ENCODE data around the gene MNAT1. TPM values are rescaled to one million over a fixed set of nuclear protein-coding genes. Genes with fewer than 3 reads are reported as not detected.
A peak's percentile ranks its signal among the peaks of the same experiment; 100 is the strongest.

MNAT1 gene
- total and polyA plus RNA-seq, 9 of the 15 experiments (the other 6 are each of a cell fraction or from before 2014, with no cell fraction given), result 37.8 to 83.3 (median 60.4) TPM

DNA sequence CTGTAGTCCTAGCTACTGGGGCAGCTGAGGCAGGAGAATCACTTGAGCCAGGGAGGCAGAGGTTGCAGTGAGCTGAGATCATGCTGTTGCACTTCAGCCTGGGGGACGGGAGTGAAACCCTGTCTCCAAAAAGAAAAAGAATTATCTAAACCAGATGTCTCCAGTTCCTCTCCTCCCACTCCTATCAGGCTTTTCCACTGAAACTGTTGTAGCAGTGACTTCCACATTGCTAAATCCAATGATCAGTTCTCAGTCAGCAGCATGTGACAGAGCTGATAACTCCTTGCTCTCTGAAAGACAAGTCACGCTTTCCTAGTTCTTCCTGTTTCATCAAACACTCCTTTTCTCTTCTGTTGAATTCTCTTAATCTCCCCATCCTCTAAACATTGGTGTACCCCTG, 255.0 kb downstream of the MNAT1 start (continued):
- TF ChIP-seq, protein P1, sequence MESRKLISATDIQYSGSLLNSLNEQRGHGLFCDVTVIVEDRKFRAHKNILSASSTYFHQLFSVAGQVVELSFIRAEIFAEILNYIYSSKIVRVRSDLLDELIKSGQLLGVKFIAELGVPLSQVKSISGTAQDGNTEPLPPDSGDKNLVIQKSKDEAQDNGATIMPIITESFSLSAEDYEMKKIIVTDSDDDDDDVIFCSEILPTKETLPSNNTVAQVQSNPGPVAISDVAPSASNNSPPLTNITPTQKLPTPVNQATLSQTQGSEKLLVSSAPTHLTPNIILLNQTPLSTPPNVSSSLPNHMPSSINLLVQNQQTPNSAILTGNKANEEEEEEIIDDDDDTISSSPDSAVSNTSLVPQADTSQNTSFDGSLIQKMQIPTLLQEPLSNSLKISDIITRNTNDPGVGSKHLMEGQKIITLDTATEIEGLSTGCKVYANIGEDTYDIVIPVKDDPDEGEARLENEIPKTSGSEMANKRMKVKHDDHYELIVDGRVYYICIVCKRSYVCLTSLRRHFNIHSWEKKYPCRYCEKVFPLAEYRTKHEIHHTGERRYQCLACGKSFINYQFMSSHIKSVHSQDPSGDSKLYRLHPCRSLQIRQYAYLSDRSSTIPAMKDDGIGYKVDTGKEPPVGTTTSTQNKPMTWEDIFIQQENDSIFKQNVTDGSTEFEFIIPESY (CRISPR knock-in tag; IDR thresholded peaks at IDR 0.05), result no peak
- TF ChIP-seq, protein P2, sequence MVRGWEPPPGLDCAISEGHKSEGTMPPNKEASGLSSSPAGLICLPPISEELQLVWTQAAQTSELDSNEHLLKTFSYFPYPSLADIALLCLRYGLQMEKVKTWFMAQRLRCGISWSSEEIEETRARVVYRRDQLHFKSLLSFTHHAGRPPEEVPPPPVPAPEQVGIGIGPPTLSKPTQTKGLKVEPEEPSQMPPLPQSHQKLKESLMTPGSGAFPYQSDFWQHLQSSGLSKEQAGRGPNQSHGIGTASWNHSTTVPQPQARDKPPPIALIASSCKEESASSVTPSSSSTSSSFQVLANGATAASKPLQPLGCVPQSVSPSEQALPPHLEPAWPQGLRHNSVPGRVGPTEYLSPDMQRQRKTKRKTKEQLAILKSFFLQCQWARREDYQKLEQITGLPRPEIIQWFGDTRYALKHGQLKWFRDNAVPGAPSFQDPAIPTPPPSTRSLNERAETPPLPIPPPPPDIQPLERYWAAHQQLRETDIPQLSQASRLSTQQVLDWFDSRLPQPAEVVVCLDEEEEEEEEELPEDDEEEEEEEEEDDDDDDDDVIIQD (CRISPR knock-in tag; IDR thresholded peaks at IDR 0.05), result no peak
- no peak for TF ChIP-seq NFIX (CRISPR knock-in tag; IDR thresholded peaks at IDR 0.05; ENCODE audit: low read depth)
- peak; percentile 21; the same call in 1 of the 2 replicates for TF ChIP-seq NR2C1 (IDR thresholded peaks at IDR 0.05)
- no peak for TF ChIP-seq NR2C1 (tag; IDR thresholded peaks at IDR 0.05)
- TF ChIP-seq KLF1 (tag; IDR thresholded peaks at IDR 0.05), result no peak
- no peak for TF ChIP-seq ZNF121 (CRISPR knock-in tag; conservative IDR thresholded peaks at IDR 0.05)
- TF ChIP-seq PYGO2 (tag; IDR thresholded peaks at IDR 0.05), result no peak
- TF ChIP-seq, protein P3, sequence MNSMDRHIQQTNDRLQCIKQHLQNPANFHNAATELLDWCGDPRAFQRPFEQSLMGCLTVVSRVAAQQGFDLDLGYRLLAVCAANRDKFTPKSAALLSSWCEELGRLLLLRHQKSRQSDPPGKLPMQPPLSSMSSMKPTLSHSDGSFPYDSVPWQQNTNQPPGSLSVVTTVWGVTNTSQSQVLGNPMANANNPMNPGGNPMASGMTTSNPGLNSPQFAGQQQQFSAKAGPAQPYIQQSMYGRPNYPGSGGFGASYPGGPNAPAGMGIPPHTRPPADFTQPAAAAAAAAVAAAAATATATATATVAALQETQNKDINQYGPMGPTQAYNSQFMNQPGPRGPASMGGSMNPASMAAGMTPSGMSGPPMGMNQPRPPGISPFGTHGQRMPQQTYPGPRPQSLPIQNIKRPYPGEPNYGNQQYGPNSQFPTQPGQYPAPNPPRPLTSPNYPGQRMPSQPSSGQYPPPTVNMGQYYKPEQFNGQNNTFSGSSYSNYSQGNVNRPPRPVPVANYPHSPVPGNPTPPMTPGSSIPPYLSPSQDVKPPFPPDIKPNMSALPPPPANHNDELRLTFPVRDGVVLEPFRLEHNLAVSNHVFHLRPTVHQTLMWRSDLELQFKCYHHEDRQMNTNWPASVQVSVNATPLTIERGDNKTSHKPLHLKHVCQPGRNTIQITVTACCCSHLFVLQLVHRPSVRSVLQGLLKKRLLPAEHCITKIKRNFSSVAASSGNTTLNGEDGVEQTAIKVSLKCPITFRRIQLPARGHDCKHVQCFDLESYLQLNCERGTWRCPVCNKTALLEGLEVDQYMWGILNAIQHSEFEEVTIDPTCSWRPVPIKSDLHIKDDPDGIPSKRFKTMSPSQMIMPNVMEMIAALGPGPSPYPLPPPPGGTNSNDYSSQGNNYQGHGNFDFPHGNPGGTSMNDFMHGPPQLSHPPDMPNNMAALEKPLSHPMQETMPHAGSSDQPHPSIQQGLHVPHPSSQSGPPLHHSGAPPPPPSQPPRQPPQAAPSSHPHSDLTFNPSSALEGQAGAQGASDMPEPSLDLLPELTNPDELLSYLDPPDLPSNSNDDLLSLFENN (IDR thresholded peaks at IDR 0.05; ENCODE audit: low read depth in 2 of 2, low read length in 2 of 2), result peak in 1 of 2 experiments; percentile 80; a peak in 2 of 4 replicates
- no peak for TF ChIP-seq ZNF561 (CRISPR knock-in tag; conservative IDR thresholded peaks at IDR 0.05)
- no peak for TF ChIP-seq ZNF408 (CRISPR knock-in tag; IDR thresholded peaks at IDR 0.05; ENCODE audit: low read depth)
- no peak; the same call in 1 of the 2 replicates for TF ChIP-seq CREB1 (IDR thresholded peaks at IDR 0.05)
- no peak for TF ChIP-seq CREB1 (CRISPR knock-in tag; IDR thresholded peaks at IDR 0.05)
- no peak for TF ChIP-seq HIVEP1 (CRISPR knock-in tag; IDR thresholded peaks at IDR 0.05)
- TF ChIP-seq, protein P4, sequence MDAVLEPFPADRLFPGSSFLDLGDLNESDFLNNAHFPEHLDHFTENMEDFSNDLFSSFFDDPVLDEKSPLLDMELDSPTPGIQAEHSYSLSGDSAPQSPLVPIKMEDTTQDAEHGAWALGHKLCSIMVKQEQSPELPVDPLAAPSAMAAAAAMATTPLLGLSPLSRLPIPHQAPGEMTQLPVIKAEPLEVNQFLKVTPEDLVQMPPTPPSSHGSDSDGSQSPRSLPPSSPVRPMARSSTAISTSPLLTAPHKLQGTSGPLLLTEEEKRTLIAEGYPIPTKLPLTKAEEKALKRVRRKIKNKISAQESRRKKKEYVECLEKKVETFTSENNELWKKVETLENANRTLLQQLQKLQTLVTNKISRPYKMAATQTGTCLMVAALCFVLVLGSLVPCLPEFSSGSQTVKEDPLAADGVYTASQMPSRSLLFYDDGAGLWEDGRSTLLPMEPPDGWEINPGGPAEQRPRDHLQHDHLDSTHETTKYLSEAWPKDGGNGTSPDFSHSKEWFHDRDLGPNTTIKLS (IDR thresholded peaks at IDR 0.05; ENCODE audit: borderline replicate concordance, low read depth), result no peak
- no peak for TF ChIP-seq KAT2B (IDR thresholded peaks at IDR 0.05; ENCODE audit: low read depth, low read length)
- TF ChIP-seq, protein P5, sequence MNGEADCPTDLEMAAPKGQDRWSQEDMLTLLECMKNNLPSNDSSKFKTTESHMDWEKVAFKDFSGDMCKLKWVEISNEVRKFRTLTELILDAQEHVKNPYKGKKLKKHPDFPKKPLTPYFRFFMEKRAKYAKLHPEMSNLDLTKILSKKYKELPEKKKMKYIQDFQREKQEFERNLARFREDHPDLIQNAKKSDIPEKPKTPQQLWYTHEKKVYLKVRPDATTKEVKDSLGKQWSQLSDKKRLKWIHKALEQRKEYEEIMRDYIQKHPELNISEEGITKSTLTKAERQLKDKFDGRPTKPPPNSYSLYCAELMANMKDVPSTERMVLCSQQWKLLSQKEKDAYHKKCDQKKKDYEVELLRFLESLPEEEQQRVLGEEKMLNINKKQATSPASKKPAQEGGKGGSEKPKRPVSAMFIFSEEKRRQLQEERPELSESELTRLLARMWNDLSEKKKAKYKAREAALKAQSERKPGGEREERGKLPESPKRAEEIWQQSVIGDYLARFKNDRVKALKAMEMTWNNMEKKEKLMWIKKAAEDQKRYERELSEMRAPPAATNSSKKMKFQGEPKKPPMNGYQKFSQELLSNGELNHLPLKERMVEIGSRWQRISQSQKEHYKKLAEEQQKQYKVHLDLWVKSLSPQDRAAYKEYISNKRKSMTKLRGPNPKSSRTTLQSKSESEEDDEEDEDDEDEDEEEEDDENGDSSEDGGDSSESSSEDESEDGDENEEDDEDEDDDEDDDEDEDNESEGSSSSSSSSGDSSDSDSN (IDR thresholded peaks at IDR 0.05; ENCODE audit: borderline replicate concordance in 1 of 2, low read depth in 2 of 2, low read length in 2 of 2), result no peak

All from K562 (cell line).